Myocyte (in vitro differentiated cells): ENCODE data around the gene GANAB. TPM values are rescaled to one million over a fixed set of nuclear protein-coding genes. Genes with fewer than 3 reads are reported as not detected.
"Not testable (repeated sequence)": the region's sequence is repeated elsewhere in the genome, so short reads cannot be mapped to it uniquely, and the experiment has no call there.

Source experiments
- DNase-seq: peaks from one replicate; pipeline ENCODE4 v3.0.0-alpha.2; 2012; ENCODE audit warnings: low read depth
- total RNA-seq: library from RNA; depleted of rRNA; stranded (reverse); fragments of >200 nt; gene quantifications from 2 replicates; pipeline ENCODE4 v1.2.3, GENCODE V29; 2014

GANAB gene
- total RNA-seq, 1 donor from 2014 or later: 174 TPM

- DNase-seq: no peak
Measured at GRCh38 chr11:62667460-62667859, 21.0 kb upstream of the GANAB start.

GRCh38 chr11:62666259-62666926 lies 20.0 kb upstream of the GANAB start:
- DNase-seq: no peak

GRCh38 chr11:62665599-62666258 lies 19.3 kb upstream of the GANAB start:
- DNase-seq: peak; percentile 70

GRCh38 chr11:62665075-62665598 lies 18.7 kb upstream of the GANAB start, which contains the start of the genes C11orf98 and CSKMT:
TSS of gene C11orf98 (minus strand) at chr11:62665210. CDS start at chr11:62665169, 41 bp downstream.
TSS of gene CSKMT (plus strand) at chr11:62665312. CDS start at chr11:62665880, 568 bp downstream.
- DNase-seq: peak; percentile 94

GRCh38 chr11:62664405-62665074 lies 18.1 kb upstream of the GANAB start:
- no peak for DNase-seq

GRCh38 chr11:62656796-62657429 lies 10.5 kb upstream of the GANAB start:
- no peak for DNase-seq

GRCh38 chr11:62654297-62654696 lies 7.9 kb upstream of the GANAB start:
- no peak for DNase-seq

GRCh38 chr11:62652161-62653006 lies 6.0 kb upstream of the GANAB start:
- no peak for DNase-seq

GRCh38 chr11:62650283-62650682 lies 3.9 kb upstream of the GANAB start:
- not testable (repeated sequence) for DNase-seq

GRCh38 chr11:62649486-62649885 lies 3.1 kb upstream of the GANAB start:
- DNase-seq: no peak

- DNase-seq: no peak
Measured at GRCh38 chr11:62648967-62649364, 2.6 kb upstream of the GANAB start.

GRCh38 chr11:62648185-62648966 lies 2.0 kb upstream of the GANAB start:
- no peak for DNase-seq

- DNase-seq: no peak
Measured at GRCh38 chr11:62647609-62648005, 1.2 kb upstream of the GANAB start.

- DNase-seq: no peak
Measured at GRCh38 chr11:62646825-62647608, 604 bp upstream of the GANAB start.

- no peak for DNase-seq
Measured at GRCh38 chr11:62645671-62645945, 805 bp downstream of the GANAB start.

- DNase-seq: no peak
Measured at GRCh38 chr11:62644220-62644619, 2.2 kb downstream of the GANAB start.

- no peak for DNase-seq
Measured at GRCh38 chr11:62632492-62632891, 13.9 kb downstream of the GANAB start.

GRCh38 chr11:62627713-62628112 lies 18.7 kb downstream of the GANAB start:
- DNase-seq: no peak

- no peak for DNase-seq
Measured at GRCh38 chr11:62622476-62623089, 23.8 kb downstream of the GANAB start.
